HG02938 (cell line): ENCODE results near the gene TMEM267.
A peak's percentile ranks its signal among the peaks of the same experiment; 100 is the strongest.
"Not testable (repeated sequence)": the region's sequence is repeated elsewhere in the genome, so short reads cannot be mapped to it uniquely, and the experiment has no call there.

Source experiments
- ATAC-seq: cut with Tn5 transposase; IDR thresholded peaks from one replicate; pipeline ENCODE4 v1.9.1; 2021; ENCODE audit warnings: mild to moderate bottlenecking, moderate library complexity; ENCODE audit not compliant: unreplicated experiment

TMEM267 gene, protein sequence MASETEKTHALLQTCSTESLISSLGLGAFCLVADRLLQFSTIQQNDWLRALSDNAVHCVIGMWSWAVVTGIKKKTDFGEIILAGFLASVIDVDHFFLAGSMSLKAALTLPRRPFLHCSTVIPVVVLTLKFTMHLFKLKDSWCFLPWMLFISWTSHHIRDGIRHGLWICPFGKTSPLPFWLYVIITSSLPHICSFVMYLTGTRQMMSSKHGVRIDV

DNA sequence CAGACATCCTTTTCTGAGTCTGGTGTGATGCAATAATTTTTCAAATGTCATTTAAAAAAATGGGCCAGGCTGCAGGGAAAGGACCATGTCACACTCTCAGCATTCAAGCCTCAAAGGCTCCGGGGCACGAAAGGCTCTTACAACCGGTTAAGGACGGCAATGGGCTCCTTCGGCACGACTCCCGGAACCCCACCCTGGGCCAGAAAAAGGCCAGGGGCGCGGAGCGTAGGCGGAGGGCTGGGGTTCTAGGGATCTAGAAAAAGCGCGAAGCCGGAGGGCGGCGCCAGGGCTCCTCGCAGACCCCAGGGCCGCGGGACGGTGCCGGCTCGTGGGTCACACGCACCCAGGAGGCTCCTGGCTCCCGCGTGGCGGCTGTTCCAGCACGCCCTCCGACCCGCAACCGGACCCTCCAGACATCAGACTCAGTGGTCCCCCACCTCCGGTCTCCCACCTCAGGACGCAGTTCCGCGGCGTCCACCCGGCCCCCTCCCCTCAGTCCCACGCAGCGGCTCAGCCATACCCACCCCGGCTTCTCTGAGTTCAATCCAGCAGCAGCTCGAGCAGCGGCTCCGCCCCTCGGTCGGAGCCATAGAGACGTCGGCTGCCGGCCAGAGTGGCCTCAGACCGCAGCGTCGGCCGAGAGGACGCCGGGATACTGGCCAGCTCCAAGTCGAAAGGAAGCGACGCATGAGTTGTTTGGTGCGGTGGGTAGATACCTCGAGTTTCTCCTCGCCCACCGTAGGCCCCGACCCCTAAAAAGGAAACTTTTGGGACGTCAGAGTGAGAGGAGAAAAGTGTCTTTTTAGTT is at the start of gene TMEM267:
TSS of gene TMEM267 (minus strand) at position 568 of the 808 bp plus-strand sequence. CDS start 29,896 bp downstream, outside the sequence.
- ATAC-seq: peak; percentile 82

DNA sequence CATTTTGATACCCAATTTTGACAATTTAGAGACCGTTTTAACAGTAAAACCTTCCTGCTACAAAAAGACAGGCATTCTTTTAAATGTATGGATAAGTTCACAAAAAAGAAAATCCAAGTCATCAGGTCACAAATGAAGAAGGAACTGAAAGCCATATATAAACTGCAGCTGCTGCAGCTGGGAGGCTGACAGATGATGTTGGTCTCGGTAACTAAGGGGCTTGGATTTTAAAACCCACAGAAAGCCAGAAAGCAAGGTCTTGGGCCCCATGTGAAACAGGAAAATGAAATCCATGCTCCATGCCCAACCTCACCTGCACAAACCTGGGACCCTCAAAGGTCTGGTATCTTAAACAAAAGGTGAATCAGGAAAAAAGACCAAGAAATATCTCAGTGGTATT is 47.0 kb upstream of the TMEM267 start:
- ATAC-seq: no peak

DNA sequence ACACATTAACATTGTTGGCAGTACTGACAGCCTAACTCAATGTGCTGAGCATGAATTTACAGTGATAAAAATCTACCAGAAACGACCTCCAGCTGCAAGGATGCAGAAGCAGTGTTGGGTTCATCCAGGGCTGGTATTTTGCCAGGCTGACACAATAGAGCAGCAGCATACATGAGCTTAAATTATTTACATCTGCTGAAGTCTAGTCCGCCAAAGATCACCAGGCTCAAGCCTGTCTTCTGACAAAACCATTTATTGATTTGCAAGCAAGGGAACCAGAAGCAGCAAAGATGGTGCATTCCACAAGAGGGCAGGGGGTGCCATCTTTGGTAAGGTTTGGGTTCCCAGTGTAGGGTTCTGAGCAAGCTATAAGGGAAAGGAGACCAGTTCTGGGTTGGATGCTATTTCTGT is 40.0 kb upstream of the TMEM267 start:
- no peak for ATAC-seq

DNA sequence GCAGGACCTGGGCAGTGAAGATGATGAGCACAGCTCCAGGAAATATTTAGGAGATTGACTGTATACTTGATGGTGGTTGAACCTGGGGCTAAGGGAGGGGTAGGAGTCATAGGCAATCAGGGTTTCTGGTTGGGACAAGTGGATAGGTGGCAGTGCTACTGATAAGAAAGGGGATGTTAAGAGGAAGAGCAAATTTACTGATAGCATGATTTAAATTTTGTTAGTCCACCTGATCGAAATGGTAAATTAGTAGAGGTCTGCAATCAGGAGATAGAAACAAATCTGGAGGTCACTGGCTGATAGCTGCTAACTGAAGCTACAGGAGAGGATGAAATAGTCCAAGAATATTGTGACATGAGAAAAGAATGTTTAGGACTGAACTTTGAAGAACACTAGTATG is 37.0 kb upstream of the TMEM267 start:
- no peak for ATAC-seq

DNA sequence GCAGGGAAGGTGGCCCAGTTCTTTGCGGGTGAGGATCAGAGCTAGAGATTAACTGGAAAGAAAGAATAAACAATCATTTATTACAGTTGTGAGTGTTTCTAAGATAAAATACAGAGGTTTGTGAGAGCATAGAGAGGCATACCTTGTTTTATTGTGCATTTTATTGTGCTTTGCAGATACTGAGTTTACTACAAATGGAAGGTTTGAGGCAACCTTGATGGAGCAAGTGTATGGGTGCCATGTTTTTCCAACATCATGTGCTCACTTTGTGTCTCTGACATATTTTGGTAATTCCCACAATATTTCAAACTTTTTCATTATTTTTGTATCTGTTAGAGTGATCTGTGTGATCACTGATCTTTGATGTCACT is 32.0 kb upstream of the TMEM267 start:
- no peak for ATAC-seq

DNA sequence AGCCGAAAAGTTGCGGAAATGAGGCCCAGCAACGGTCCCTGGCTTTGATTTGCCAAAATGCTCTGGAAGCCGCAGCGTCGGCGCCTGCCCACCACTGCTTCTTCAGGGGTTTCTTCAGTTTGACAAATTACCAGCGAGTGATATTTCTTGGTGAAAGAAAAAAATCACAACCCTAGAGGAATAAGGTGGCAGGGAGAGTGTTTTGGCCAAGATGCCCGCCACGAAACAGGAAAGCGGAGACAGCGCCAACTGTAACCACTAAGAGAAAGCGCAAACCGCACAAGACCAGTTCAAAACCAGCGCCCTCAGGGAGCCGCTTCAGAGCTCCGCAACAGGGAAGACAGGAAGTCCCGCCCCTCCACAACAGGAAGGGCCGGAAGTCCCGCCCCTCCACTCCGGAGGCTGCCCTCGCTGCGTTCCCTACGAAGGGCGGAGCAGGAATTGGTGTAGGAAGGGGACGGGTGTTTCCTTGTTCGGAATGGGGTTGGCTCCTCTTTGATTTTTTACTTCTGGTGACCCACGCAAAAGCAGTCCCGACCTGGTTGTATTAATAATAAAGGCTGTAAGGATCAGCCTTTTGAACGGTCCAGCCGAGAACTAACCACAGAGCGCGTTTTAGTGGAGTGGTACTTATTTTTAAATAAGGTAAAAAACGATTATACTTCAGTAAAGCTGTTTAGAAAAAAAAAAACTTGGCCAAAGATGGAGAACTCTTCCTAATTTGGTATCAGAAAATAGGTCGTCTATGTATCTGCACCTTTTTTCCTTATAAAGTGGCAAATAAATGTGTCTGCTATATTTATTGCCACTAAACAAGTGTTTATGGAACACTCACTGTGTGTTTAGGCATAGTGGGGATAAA is 31.4 kb upstream of the TMEM267 start, which contains the start of gene C5orf34:
TSS of gene C5orf34 (minus strand) at position 333 of the 862 bp plus-strand sequence. CDS start 5,809 bp downstream, outside the sequence.
- peak; percentile 98 for ATAC-seq

DNA sequence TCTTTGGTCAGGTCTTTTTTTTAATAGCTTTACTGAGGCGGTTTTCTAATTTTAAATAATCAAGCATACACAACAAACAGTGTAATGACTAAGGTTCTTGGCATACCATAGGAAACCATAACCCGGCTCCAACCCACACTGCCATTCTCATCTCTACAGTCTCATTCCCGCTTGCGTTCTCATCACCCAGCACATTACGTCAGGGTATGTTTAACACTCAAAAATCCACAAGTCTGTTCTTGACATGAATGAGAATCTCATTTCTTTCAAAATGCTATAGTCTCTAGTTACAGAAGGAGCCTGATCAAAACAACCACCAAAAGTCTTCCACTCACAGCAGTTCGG is 30.8 kb upstream of the TMEM267 start:
- ATAC-seq: peak; percentile 28

DNA sequence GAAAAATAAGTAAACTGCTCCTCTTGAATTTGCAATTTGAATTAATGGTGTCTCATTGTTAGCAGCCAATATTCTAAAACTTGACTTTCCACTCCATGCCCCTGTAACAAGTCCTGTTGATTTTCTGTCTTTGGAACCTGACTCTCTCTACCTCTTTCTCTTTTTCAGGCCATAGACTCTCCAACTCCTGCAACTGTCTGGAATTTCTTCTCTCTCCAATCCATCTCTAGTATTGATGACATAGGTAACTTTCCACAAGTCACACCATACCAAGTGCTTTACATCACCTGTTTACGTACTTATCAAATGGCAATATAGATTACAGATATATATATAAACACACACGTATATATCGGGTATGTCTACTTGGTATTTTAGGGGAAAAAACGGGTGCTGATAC is 30.4 kb upstream of the TMEM267 start:
- ATAC-seq: no peak

DNA sequence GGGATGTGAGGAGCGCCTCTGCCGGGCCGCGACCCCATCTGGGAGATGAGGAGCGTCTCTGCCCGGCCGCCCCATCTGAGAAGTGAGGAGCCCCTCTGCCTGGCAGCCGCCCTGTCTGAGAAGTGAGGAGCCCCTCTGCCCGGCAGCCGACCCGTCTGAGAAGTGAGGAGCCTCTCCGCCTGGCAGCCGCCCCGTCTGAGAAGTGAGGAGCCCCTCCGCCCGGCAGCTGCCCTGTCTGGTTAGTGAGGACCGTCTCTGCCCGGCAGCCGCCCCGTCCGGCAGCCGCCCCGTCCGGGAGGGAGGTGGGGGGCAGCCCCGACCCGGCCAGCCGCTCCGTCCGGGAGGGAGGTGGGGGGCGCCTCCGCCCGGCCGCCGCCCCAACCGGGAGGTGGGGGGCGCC is 27.4 kb upstream of the TMEM267 start:
- ATAC-seq: not testable (repeated sequence)

DNA sequence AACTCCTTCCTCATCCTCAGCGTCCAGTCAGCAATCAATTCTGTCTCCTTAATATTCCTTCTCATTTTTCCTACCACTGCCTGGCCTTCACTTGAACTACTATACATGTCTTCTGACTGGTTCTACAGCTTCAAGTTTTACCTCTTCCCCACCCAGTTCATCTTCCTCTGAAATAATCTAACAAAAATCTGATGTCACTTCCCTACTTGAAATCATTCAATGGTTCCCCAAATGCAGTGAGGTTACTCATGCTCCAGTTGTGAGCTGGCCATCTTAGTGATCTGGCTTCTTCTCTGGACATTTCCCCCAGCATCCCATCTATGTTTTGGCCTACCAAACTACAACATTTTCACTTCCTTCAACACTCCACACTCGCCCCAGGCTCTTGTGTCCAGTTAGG is 14.9 kb upstream of the TMEM267 start:
- no peak for ATAC-seq

DNA sequence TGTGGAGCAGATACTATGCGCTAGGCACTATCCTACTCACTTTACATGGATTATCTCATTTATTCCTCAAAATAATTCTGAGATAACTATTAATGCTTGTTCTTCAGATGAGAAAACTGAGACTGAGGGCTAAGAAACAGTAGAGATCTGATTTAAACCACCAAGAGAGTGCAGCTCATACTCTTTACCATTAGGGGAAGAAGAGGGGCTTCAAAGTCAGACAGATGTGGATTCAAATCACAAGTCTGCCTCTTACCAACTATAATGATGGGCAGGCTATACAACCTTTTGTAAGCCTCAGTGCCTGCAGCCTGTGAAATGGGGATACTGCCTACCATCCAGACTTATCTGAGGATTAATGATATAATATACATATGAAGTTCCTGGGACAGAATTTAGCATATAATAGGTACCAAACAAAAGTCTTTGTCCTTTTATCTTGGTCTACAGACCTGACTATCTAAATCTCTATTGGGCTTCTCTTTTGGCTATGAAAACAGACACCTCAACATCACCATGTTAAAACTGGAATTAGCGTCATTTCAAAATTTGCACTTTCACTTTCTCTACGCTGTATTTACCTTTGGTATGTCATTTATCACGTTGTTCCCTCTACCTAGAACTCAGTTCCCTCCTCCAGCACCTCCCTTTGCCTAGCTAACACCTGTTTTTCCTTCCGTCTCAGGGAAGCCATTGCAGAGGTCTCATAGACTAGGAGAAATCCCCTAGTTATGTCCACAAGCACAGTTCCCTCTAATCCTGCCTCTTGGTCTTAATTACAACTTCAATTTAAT is 13.8 kb upstream of the TMEM267 start:
- ATAC-seq: no peak

DNA sequence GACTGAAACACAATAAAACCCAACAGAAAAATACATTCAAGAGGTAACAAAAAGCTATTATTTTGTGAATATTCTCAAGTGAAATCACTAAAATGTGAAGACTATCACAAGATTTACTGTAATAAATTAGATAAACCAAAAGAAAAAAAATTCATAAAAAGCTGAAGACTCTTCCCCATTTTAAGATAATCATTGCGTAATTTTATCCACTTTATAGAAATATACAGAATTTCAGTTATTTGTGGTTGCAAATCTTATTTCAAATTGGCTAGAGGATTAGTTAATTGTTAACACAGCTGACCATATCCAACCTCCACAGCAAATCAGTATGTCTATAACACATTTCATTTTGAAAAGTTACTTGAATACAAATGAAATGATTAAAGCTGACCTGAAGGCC is 7.7 kb upstream of the TMEM267 start:
- no peak for ATAC-seq

DNA sequence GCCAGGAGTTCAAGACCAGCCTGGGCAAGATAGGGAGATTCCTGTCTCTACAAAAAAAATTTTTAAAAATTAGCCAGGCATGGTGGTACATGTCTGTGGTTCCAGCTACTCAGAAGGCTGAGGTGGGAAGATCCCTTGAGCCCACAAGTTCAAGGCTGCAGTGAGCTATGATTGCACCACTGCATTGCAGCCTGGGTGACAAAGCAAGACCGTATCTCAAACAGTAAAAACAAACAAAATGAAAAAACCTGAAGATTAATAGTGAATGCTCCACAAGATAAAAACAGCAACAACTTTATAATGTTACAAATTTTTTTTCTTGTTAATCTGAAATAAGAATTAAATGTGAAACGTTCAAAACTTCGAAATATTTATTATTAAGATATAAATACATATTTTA is 2.7 kb upstream of the TMEM267 start:
- ATAC-seq: no peak

DNA sequence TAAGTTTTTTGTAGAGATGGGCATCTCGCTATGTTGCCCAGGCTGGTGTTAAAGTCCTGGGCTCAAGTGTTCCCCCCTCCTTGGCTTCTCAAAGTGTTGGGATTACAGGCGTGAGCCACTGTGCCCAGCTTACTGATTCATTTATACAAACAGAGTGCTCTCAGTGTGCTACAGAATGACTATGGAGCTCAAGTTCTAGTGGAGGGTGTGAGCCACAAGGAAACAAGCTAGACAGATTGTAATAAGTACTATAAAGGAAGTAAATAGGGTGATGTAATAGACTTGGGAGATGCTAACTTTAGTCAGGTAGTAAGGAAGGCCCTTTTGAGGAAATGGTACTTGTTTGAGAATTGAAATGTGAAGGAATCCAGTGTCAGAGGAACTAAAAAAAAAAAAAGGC is 1.7 kb upstream of the TMEM267 start:
- no peak for ATAC-seq

DNA sequence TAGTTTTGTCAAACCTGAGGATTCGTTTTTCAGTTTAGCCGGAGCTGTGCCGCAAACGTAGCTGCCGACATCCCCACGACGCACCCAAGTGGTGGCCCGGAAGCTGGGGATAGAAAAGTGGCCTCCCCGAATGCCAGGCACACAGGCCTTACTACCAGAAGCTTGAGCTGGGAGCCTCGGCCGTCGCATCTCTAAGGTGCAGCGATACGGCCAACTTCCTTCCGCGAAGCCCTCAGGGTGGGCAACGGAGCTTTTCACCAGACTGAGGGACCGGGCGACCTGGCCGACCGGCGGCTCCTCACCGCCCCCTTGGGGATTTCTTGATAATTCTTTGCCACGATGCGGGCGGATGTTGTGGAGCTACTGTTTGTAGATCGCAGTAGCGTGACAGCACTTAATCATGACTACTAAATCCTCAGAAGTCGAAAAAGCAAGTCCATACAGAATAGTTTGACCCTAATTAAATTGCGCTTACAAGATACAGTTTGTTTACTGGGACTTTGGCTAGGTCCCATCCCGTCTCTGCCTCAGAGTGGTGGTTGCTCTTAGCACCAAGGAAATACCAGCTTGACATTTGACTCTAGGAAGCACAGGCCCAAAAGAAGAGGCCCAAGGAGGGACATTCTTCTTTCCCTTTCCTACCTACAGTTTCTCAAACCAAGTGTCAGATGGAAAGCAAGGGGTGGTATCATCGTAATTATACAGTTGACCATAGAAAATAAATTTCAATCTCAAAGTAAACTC is 613 bp upstream of the TMEM267 start:
- ATAC-seq: peak; percentile 77

DNA sequence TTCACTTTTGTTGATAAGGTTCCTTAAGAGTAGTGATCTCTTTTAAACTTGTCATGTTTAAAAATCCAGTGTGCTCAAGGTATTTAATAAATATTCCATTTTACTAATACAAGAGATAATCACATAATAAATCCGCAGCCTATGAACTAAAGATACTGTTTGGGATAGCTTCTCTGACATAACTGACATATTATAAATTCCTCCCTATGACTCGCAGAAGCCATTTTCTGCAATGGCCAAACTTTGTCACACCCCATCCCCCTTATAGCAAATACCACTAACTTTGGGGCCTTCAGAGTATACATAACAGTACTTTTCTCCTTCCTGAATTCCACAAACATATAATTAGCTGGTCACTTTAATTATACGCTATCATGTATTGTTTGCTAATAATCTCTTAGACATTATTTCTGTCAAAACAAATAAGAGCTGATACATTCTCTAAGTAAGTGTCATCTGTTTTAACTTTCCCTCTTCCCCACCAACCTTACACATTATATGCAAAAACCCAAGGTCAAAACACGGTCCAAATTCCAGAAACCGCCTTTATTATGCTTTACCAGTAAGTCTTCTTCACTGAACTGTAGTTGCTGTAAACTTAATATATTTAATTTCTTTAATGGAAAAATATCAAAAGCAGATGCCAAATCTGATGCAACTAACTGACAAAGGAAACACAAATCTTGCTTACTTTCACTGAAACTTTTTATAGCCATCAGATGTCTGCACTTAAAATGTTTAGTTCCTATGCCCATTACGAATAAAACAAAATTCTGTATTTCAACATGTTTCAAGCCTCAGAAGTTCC is 971 bp downstream of the TMEM267 start:
- ATAC-seq: no peak

DNA sequence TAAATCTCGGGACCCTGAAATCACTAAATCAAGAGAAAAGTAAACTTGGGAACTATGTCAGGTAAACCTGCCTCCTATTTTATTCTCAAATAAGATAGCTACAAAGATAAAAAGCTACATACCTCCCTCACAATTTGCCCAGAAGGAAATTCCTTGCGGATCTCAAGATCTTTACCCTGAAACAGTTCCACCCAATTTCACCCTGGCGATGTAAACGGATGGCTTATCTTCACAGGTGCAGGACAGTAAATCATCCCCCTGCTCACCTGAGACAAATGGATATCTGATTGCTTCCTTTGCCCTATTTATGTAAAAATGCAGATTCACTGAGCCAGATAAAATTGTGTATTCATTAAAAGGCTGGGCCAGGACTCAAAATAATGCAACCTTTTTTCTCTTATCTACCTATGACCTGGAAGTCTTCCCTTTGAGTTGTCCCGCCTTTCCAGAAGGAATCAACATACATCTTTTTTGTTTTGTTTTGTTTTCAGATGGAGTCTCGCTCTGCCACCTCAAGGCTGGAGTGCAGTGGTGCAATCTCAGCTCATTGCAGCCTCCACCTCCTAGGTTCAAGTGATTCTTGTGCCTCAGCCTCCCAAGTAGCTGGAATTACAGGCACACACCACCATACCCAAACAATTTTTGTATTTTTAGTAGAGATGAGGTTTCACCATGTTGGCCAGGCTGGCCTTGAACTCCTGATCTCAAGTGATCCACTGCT is 13.8 kb downstream of the TMEM267 start:
- ATAC-seq: no peak

DNA sequence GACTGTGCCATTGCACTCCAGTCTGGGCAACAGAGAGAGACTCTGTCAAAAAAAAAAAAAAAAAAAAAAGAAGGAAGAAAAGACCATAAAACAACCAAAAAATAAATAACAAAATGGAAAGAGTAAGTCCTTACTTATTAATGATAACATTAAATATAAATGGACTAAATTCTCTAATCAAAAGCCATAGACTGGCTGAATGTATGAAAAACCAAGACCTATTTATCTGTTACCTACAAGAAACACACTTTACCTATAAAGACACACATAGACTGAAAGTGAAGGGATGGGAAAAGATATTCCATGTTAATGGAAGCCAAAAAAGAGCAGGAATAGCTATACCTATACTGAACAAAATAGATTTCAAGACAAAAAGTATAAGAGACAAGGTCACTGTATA is 16.6 kb downstream of the TMEM267 start:
- no peak for ATAC-seq

DNA sequence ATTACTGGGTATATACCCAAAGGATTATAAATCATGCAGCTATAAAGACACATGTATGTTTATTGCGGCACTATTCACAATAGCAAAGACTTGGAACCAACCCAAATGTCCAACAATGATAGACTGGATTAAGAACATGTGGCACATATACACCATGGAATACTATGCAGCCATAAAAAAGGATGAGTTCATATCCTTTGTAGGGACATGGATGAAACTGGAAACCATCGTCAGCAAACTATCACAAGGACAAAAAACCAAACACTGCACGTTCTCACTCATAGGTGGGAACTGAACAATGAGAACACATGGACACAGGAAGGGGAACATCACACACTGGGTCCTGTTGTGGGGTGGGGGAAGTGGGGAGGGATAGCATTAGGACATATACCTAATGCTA is 18.2 kb downstream of the TMEM267 start:
- ATAC-seq: not testable (repeated sequence)
